ENCODE measurements around the gene CCNDBP1. TPM values are rescaled to one million over a fixed set of nuclear protein-coding genes. Genes with fewer than 3 reads are reported as not detected.
"Not testable (repeated sequence)": the region's sequence is repeated elsewhere in the genome, so short reads cannot be mapped to it uniquely, and the experiment has no call there.

Gene CCNDBP1
- total RNA-seq, 2 donors from 2014 or later, result 61.5 to 153 TPM

GRCh38 chr15:43193710-43194109, 8.5 kb downstream of the CCNDBP1 start:
- Histone ChIP-seq H3K27ac (no peak overlapping the region), H3K4me1 (ENCODE audit: control insufficient read depth in 1 of 2, low read depth in 2 of 2) (no peaks in the 10 kb centered on the region), H3K36me3 (peaks cover 68% of the 10 kb centered on the region), H3K27me3 (replicated peaks; ENCODE audit: insufficient read depth) (no peaks in the 10 kb centered on the region), H3K4me3 (no peak overlapping the region), H3K9me3 (no peaks in the 10 kb centered on the region)
- ATAC-seq (ENCODE audit: insufficient number of reproducible peaks, low FRiP score, low read depth) (no peak), DNase-seq (ENCODE audit: low spot score) (no peak)
- TF ChIP-seq CTCF (IDR thresholded peaks at IDR 0.05), result no peak

GRCh38 chr15:43194795-43195194, 9.6 kb downstream of the CCNDBP1 start:
- no peaks in the 10 kb centered on the region for H3K27me3 ChIP-seq (replicated peaks; ENCODE audit: insufficient read depth)
- peaks cover 60% of the 10 kb centered on the region for H3K36me3 ChIP-seq
- ATAC-seq (ENCODE audit: insufficient number of reproducible peaks, low FRiP score, low read depth), result no peak
- H3K4me1 ChIP-seq (ENCODE audit: control insufficient read depth in 1 of 2, low read depth in 2 of 2), result no peaks in the 10 kb centered on the region
- no peak for TF ChIP-seq CTCF (IDR thresholded peaks at IDR 0.05)
- DNase-seq (ENCODE audit: low spot score), result no peak
- no peaks in the 10 kb centered on the region for H3K9me3 ChIP-seq
- H3K27ac ChIP-seq, result no peak overlapping the region
- no peak overlapping the region for H3K4me3 ChIP-seq

GRCh38 chr15:43196760-43197548, 11.8 kb downstream of the CCNDBP1 start:
- no peaks in the 10 kb centered on the region for H3K9me3 ChIP-seq
- no peak for TF ChIP-seq CTCF (IDR thresholded peaks at IDR 0.05)
- H3K4me1 ChIP-seq (ENCODE audit: control insufficient read depth in 1 of 2, low read depth in 2 of 2), result no peaks in the 10 kb centered on the region
- H3K4me3 ChIP-seq, result no peak overlapping the region
- H3K27me3 ChIP-seq (replicated peaks; ENCODE audit: insufficient read depth), result no peaks in the 10 kb centered on the region
- ATAC-seq (ENCODE audit: insufficient number of reproducible peaks, low FRiP score, low read depth), result no peak
- H3K27ac ChIP-seq, result no peak overlapping the region
- no peak for DNase-seq (ENCODE audit: low spot score)
- H3K36me3 ChIP-seq, result peaks cover 40% of the 10 kb centered on the region

- H3K4me3 ChIP-seq; H3K27me3 ChIP-seq (replicated peaks; ENCODE audit: insufficient read depth); DNase-seq (ENCODE audit: low spot score); ATAC-seq (ENCODE audit: insufficient number of reproducible peaks, low FRiP score, low read depth); H3K9me3 ChIP-seq; H3K27ac ChIP-seq; H3K4me1 ChIP-seq (ENCODE audit: control insufficient read depth in 1 of 2, low read depth in 2 of 2): not testable (repeated sequence)
- peaks cover 32% of the 10 kb centered on the region for H3K36me3 ChIP-seq
Observed at GRCh38 chr15:43197773-43198172, 12.6 kb downstream of the CCNDBP1 start.

GRCh38 chr15:43198556-43198955, 13.4 kb downstream of the CCNDBP1 start:
- H3K27me3 ChIP-seq (replicated peaks; ENCODE audit: insufficient read depth); H3K4me3 ChIP-seq; DNase-seq (ENCODE audit: low spot score); H3K9me3 ChIP-seq; ATAC-seq (ENCODE audit: insufficient number of reproducible peaks, low FRiP score, low read depth); H3K4me1 ChIP-seq (ENCODE audit: control insufficient read depth in 1 of 2, low read depth in 2 of 2); H3K27ac ChIP-seq: not testable (repeated sequence)
- H3K36me3 ChIP-seq, result peaks cover 28% of the 10 kb centered on the region

GRCh38 chr15:43198992-43199391, 13.8 kb downstream of the CCNDBP1 start:
- no peak for DNase-seq (ENCODE audit: low spot score)
- TF ChIP-seq CTCF (IDR thresholded peaks at IDR 0.05), result no peak
- peaks cover 28% of the 10 kb centered on the region for H3K36me3 ChIP-seq
- no peaks in the 10 kb centered on the region for H3K9me3 ChIP-seq
- H3K27me3 ChIP-seq (replicated peaks; ENCODE audit: insufficient read depth), result no peaks in the 10 kb centered on the region
- H3K27ac ChIP-seq, result no peak overlapping the region
- no peaks in the 10 kb centered on the region for H3K4me1 ChIP-seq (ENCODE audit: control insufficient read depth in 1 of 2, low read depth in 2 of 2)
- H3K4me3 ChIP-seq, result no peak overlapping the region
- ATAC-seq (ENCODE audit: insufficient number of reproducible peaks, low FRiP score, low read depth), result no peak

All from thoracic aorta (tissue), 2 donors.